ENCODE measurements around the gene FIZ1. TPM values are rescaled to one million over a fixed set of nuclear protein-coding genes. Genes with fewer than 3 reads are reported as not detected.
A peak's percentile ranks its signal among the peaks of the same experiment; 100 is the strongest.

Gene FIZ1
- total RNA-seq, 1 donor from 2014 or later: 21.5 TPM

- Mint-ChIP-seq H3K9me3 (ENCODE audit: unreplicated experiment) (no peaks in the 10 kb centered on the region), H3K4me1 (ENCODE audit: unreplicated experiment) (peaks cover 25% of the 10 kb centered on the region), H3K27me3 (ENCODE audit: unreplicated experiment) (peaks cover 19% of the 10 kb centered on the region), H3K36me3 (ENCODE audit: low read depth, unreplicated experiment) (peaks cover 14% of the 10 kb centered on the region), H3K4me3 (ENCODE audit: unreplicated experiment) (peak overlapping the region; percentile 99), H3K27ac (ENCODE audit: unreplicated experiment) (peak overlapping the region; percentile 100)
- no peak for DNase-seq (ENCODE audit: low spot score)
- TF ChIP-seq CTCF (IDR thresholded peaks at IDR 0.05; ENCODE audit: unreplicated experiment): no peak
Measured at GRCh38 chr19:55635334-55635717, 36.0 kb upstream of the FIZ1 start.

- Mint-ChIP-seq H3K27ac (ENCODE audit: unreplicated experiment) (no peak overlapping the region), H3K4me1 (ENCODE audit: unreplicated experiment) (peaks cover 20% of the 10 kb centered on the region), H3K9me3 (ENCODE audit: unreplicated experiment) (no peaks in the 10 kb centered on the region), H3K27me3 (ENCODE audit: unreplicated experiment) (peaks cover 17% of the 10 kb centered on the region), H3K36me3 (ENCODE audit: low read depth, unreplicated experiment) (peaks cover 12% of the 10 kb centered on the region), H3K4me3 (ENCODE audit: unreplicated experiment) (peak overlapping the region; percentile 47)
- DNase-seq (ENCODE audit: low spot score): no peak
- TF ChIP-seq CTCF (IDR thresholded peaks at IDR 0.05; ENCODE audit: unreplicated experiment): no peak
Measured at GRCh38 chr19:55633861-55634260, 34.5 kb upstream of the FIZ1 start.

- TF ChIP-seq CTCF (IDR thresholded peaks at IDR 0.05; ENCODE audit: unreplicated experiment): peak; percentile 90
- peaks cover 20% of the 10 kb centered on the region for H3K4me1 Mint-ChIP-seq (ENCODE audit: unreplicated experiment)
- no peaks in the 10 kb centered on the region for H3K9me3 Mint-ChIP-seq (ENCODE audit: unreplicated experiment)
- no peak overlapping the region for H3K4me3 Mint-ChIP-seq (ENCODE audit: unreplicated experiment)
- peaks cover 15% of the 10 kb centered on the region for H3K27me3 Mint-ChIP-seq (ENCODE audit: unreplicated experiment)
- H3K27ac Mint-ChIP-seq (ENCODE audit: unreplicated experiment): no peak overlapping the region
- peaks cover 7% of the 10 kb centered on the region for H3K36me3 Mint-ChIP-seq (ENCODE audit: low read depth, unreplicated experiment)
- DNase-seq (ENCODE audit: low spot score): peak; percentile 87
Measured at GRCh38 chr19:55632463-55632834, 33.1 kb upstream of the FIZ1 start.

GRCh38 chr19:55626350-55626749 lies 27.0 kb upstream of the FIZ1 start:
- Mint-ChIP-seq H3K36me3 (ENCODE audit: low read depth, unreplicated experiment) (peaks cover 7% of the 10 kb centered on the region), H3K4me3 (ENCODE audit: unreplicated experiment) (no peak overlapping the region), H3K27me3 (ENCODE audit: unreplicated experiment) (peaks cover 7% of the 10 kb centered on the region), H3K27ac (ENCODE audit: unreplicated experiment) (no peak overlapping the region), H3K9me3 (ENCODE audit: unreplicated experiment) (no peaks in the 10 kb centered on the region), H3K4me1 (ENCODE audit: unreplicated experiment) (peaks cover 16% of the 10 kb centered on the region)
- no peak for DNase-seq (ENCODE audit: low spot score)
- no peak for TF ChIP-seq CTCF (IDR thresholded peaks at IDR 0.05; ENCODE audit: unreplicated experiment)

- peak overlapping the region; percentile 89 for H3K4me3 Mint-ChIP-seq (ENCODE audit: unreplicated experiment)
- DNase-seq (ENCODE audit: low spot score): no peak
- TF ChIP-seq CTCF (IDR thresholded peaks at IDR 0.05; ENCODE audit: unreplicated experiment): no peak
- peak overlapping the region; percentile 74 for H3K27ac Mint-ChIP-seq (ENCODE audit: unreplicated experiment)
- H3K27me3 Mint-ChIP-seq (ENCODE audit: unreplicated experiment): peaks cover 7% of the 10 kb centered on the region
- H3K9me3 Mint-ChIP-seq (ENCODE audit: unreplicated experiment): no peaks in the 10 kb centered on the region
- H3K4me1 Mint-ChIP-seq (ENCODE audit: unreplicated experiment): peaks cover 16% of the 10 kb centered on the region
- peaks cover 7% of the 10 kb centered on the region for H3K36me3 Mint-ChIP-seq (ENCODE audit: low read depth, unreplicated experiment)
Measured at GRCh38 chr19:55625004-55625326, 25.6 kb upstream of the FIZ1 start.
